Activated T-cell treated with anti-CD3 and anti-CD28 coated beads for 1 hour (primary cell): ENCODE data around the gene SHISA6.

Source experiments
- DNase-seq: peaks from one replicate; pipeline ENCODE4 v3.0.0-alpha.2; 2020; ENCODE audit warnings: low read depth

The SHISA6 gene

GRCh38 chr17:11539637-11540036 is 298.6 kb downstream of the SHISA6 start:
- DNase-seq = no peak

- DNase-seq = no peak
Observed at GRCh38 chr17:11545002-11545401, 304.0 kb downstream of the SHISA6 start.

GRCh38 chr17:11545696-11546095 is 304.7 kb downstream of the SHISA6 start:
- no peak for DNase-seq

- no peak for DNase-seq
Observed at GRCh38 chr17:11547853-11548252, 306.8 kb downstream of the SHISA6 start.

- DNase-seq = no peak
Observed at GRCh38 chr17:11548398-11548797, 307.4 kb downstream of the SHISA6 start.

GRCh38 chr17:11550431-11550830 is 309.4 kb downstream of the SHISA6 start:
- DNase-seq = no peak

- DNase-seq = no peak
Observed at GRCh38 chr17:11551442-11551841, 310.4 kb downstream of the SHISA6 start.

- DNase-seq = no peak
Observed at GRCh38 chr17:11553135-11553534, 312.1 kb downstream of the SHISA6 start.

GRCh38 chr17:11554042-11554441 is 313.0 kb downstream of the SHISA6 start:
- no peak for DNase-seq

- DNase-seq = no peak
Observed at GRCh38 chr17:11554542-11554941, 313.5 kb downstream of the SHISA6 start.

GRCh38 chr17:11555530-11555929 is 314.5 kb downstream of the SHISA6 start:
- DNase-seq = no peak

- DNase-seq = no peak
Observed at GRCh38 chr17:11557727-11558452, 316.9 kb downstream of the SHISA6 start.

GRCh38 chr17:11558681-11559234 is 317.7 kb downstream of the SHISA6 start:
- no peak for DNase-seq

GRCh38 chr17:11559601-11560000 is 318.6 kb downstream of the SHISA6 start:
- DNase-seq = no peak

GRCh38 chr17:11561281-11561680 is 320.3 kb downstream of the SHISA6 start:
- no peak for DNase-seq

- DNase-seq = no peak
Observed at GRCh38 chr17:11561702-11562101, 320.7 kb downstream of the SHISA6 start.

GRCh38 chr17:11564589-11565380 is 323.8 kb downstream of the SHISA6 start:
- DNase-seq = no peak

- no peak for DNase-seq
Observed at GRCh38 chr17:11565591-11565990, 324.6 kb downstream of the SHISA6 start.

GRCh38 chr17:11578998-11579397 is 338.0 kb downstream of the SHISA6 start:
- no peak for DNase-seq

- DNase-seq = no peak
Observed at GRCh38 chr17:11580677-11581076, 339.7 kb downstream of the SHISA6 start.

GRCh38 chr17:11582217-11582616 is 341.2 kb downstream of the SHISA6 start:
- no peak for DNase-seq

- DNase-seq = no peak
Observed at GRCh38 chr17:11583306-11583992, 342.4 kb downstream of the SHISA6 start.

GRCh38 chr17:11589716-11590115 is 348.7 kb downstream of the SHISA6 start:
- DNase-seq = no peak
